HS-27A (cell line): ENCODE results near the gene TGFBI.

Source experiments
- DNase-seq: peaks from one replicate; pipeline ENCODE4 v3.0.0-alpha.2; 2012; ENCODE audit warnings: low read depth, missing footprints

Gene TGFBI

GRCh38 chr5:136001466-136001981 lies 27.3 kb upstream of the TGFBI start:
- no peak for DNase-seq

- no peak for DNase-seq
Measured at GRCh38 chr5:136004436-136004835, 24.4 kb upstream of the TGFBI start.

- no peak for DNase-seq
Measured at GRCh38 chr5:136005476-136005875, 23.3 kb upstream of the TGFBI start.

GRCh38 chr5:136006164-136006563 lies 22.6 kb upstream of the TGFBI start:
- no peak for DNase-seq

- DNase-seq: no peak
Measured at GRCh38 chr5:136006761-136007251, 22.0 kb upstream of the TGFBI start.

- no peak for DNase-seq
Measured at GRCh38 chr5:136007271-136007670, 21.5 kb upstream of the TGFBI start.

- DNase-seq: no peak
Measured at GRCh38 chr5:136011414-136012001, 17.3 kb upstream of the TGFBI start.

- no peak for DNase-seq
Measured at GRCh38 chr5:136012041-136012804, 16.6 kb upstream of the TGFBI start.

GRCh38 chr5:136013559-136013958 lies 15.2 kb upstream of the TGFBI start:
- DNase-seq: no peak

- no peak for DNase-seq
Measured at GRCh38 chr5:136014049-136015002, 14.5 kb upstream of the TGFBI start.

- no peak for DNase-seq
Measured at GRCh38 chr5:136015003-136015375, 13.8 kb upstream of the TGFBI start.

GRCh38 chr5:136015966-136016650 lies 12.7 kb upstream of the TGFBI start:
- DNase-seq: no peak

- peak; percentile 96 for DNase-seq
Measured at GRCh38 chr5:136016945-136017530, 11.8 kb upstream of the TGFBI start.

- no peak for DNase-seq
Measured at GRCh38 chr5:136018814-136019783, 9.7 kb upstream of the TGFBI start.

GRCh38 chr5:136020001-136020382 lies 8.8 kb upstream of the TGFBI start:
- no peak for DNase-seq

GRCh38 chr5:136020383-136021015 lies 8.3 kb upstream of the TGFBI start:
- DNase-seq: peak; percentile 74

GRCh38 chr5:136021016-136021405 lies 7.8 kb upstream of the TGFBI start:
- no peak for DNase-seq

- DNase-seq: no peak
Measured at GRCh38 chr5:136022965-136023364, 5.8 kb upstream of the TGFBI start.

GRCh38 chr5:136023958-136024541 lies 4.7 kb upstream of the TGFBI start:
- no peak for DNase-seq
